Neural cell (in vitro differentiated cells): ENCODE results near the gene PCP4. TPM values are rescaled to one million over a fixed set of nuclear protein-coding genes. Genes with fewer than 3 reads are reported as not detected.

ENCODE experiments used
- H2AFZ ChIP-seq: fragments of 200-600, 300-800 bp; sonication (generic), shearing (Covaris generic); 2 replicates; pipeline ENCODE4 v1.6.0; 2014; ENCODE audit warnings: low read depth, mild to moderate bottlenecking, antibody characterized with exemption, low read length, moderate library complexity
- H3F3A ChIP-seq: fragments of 200-600 bp; shearing (Covaris generic); 2 replicates; pipeline ENCODE4 v1.6.1; 2016; ENCODE audit warnings: mild to moderate bottlenecking, moderate library complexity, mixed read lengths, antibody characterized with exemption, low read length; ENCODE audit not compliant: insufficient read depth, poor library complexity, severe bottlenecking
- H3K27ac ChIP-seq: fragments of 200-600, 300-800 bp; sonication (generic), shearing (Covaris generic); 2 replicates; pipeline ENCODE4 v1.5.1; 2014; ENCODE audit warnings: mild to moderate bottlenecking, low read length, moderate library complexity
- H3K27me3 ChIP-seq: fragments of 300-800, 200-600 bp; sonication (generic), shearing (Covaris generic); 2 replicates; pipeline ENCODE4 v1.6.0; 2014; ENCODE audit warnings: mild to moderate bottlenecking, low read depth, low read length, moderate library complexity; ENCODE audit not compliant: insufficient read depth
- H3K36me3 ChIP-seq: fragments of 300-800, 200-600 bp; sonication (generic), shearing (Covaris generic); 2 replicates; pipeline ENCODE4 v1.5.1; 2014; ENCODE audit warnings: mild to moderate bottlenecking, antibody characterized with exemption, low read length, moderate library complexity; ENCODE audit not compliant: insufficient read depth
- H3K4me2 ChIP-seq: fragments of 300-800, 200-600 bp; sonication (generic), shearing (Covaris generic); 2 replicates; pipeline ENCODE4 v1.6.0; 2014; ENCODE audit warnings: mild to moderate bottlenecking, low read length
- H3K4me3 ChIP-seq: fragments of 300-800, 200-600 bp; sonication (generic), shearing (Covaris generic); 2 replicates; pipeline ENCODE4 v1.5.1; 2014; ENCODE audit warnings: mild to moderate bottlenecking, low read length, moderate library complexity
- H3K79me2 ChIP-seq: fragments of 200-600 bp; shearing (Covaris generic); replicated peaks from 2 replicates; pipeline ENCODE4 v1.6.0; 2014; ENCODE audit warnings: mild to moderate bottlenecking, low read length, moderate library complexity; ENCODE audit not compliant: insufficient read depth
- H3K9ac ChIP-seq: fragments of 300-800, 200-600 bp; sonication (generic), shearing (Covaris generic); 2 replicates; pipeline ENCODE4 v1.6.1; 2016; ENCODE audit warnings: mild to moderate bottlenecking, low read length, mixed read lengths
- H3K9me2 ChIP-seq: fragments of 200-600 bp; shearing (Covaris generic); 2 replicates; pipeline ENCODE4 v1.6.1; 2016; ENCODE audit warnings: mild to moderate bottlenecking, low read length, mixed read lengths; ENCODE audit not compliant: insufficient read depth
- H3K9me3 ChIP-seq: fragments of 200-600, 300-800 bp; sonication (generic), shearing (Covaris generic); 2 replicates; pipeline ENCODE4 v1.6.1; 2016; ENCODE audit warnings: mild to moderate bottlenecking, mixed run types, low read length, moderate library complexity, mixed read lengths
- H4K20me1 ChIP-seq: fragments of 200-600 bp; shearing (Covaris generic); 2 replicates; pipeline ENCODE4 v1.6.1; 2016; ENCODE audit warnings: mild to moderate bottlenecking, mixed run types; ENCODE audit not compliant: insufficient read depth
- EP300 ChIP-seq: fragments of 450-650 bp; conservative IDR thresholded peaks from 2 replicates; pipeline ENCODE4 v1.6.1; 2014; ENCODE audit warnings: antibody characterized with exemption, mild to moderate bottlenecking, moderate library complexity; ENCODE audit not compliant: poor library complexity, severe bottlenecking
- EZH2 ChIP-seq: fragments of 200-600, 300-800 bp; shearing (Covaris generic), sonication (generic); IDR thresholded peaks from 2 replicates; pipeline ENCODE4 v1.6.1; 2014; ENCODE audit warnings: antibody characterized with exemption, low read length, borderline replicate concordance, mild to moderate bottlenecking; ENCODE audit not compliant: insufficient read depth, poor library complexity, severe bottlenecking
- MXI1 ChIP-seq: fragments of 450-650 bp; conservative IDR thresholded peaks from 2 replicates; pipeline ENCODE4 v1.6.1; 2014; ENCODE audit warnings: antibody characterized with exemption, mild to moderate bottlenecking; ENCODE audit not compliant: poor library complexity, severe bottlenecking
- POLR2AphosphoS5 ChIP-seq: IDR thresholded peaks from 2 replicates; pipeline ENCODE4 v1.6.1; 2012
- RAD21 ChIP-seq: fragments of 450-650 bp; conservative IDR thresholded peaks from 2 replicates; pipeline ENCODE4 v1.6.1; 2014; ENCODE audit warnings: antibody characterized with exemption, mild to moderate bottlenecking, moderate library complexity
- SMC3 ChIP-seq: fragments of 450-650 bp; conservative IDR thresholded peaks from 2 replicates; pipeline ENCODE4 v1.6.1; 2014; ENCODE audit warnings: antibody characterized with exemption, mild to moderate bottlenecking, moderate library complexity; ENCODE audit not compliant: poor library complexity
- TAF1 ChIP-seq: IDR thresholded peaks from 2 replicates; pipeline ENCODE4 v1.6.1; 2012; ENCODE audit warnings: low read depth
- polyA plus RNA-seq: library from polyadenylated mRNA; depleted of rRNA; stranded (reverse); fragments of >200 nt; gene quantifications from 2 replicates; pipeline ENCODE4 v1.2.3, GENCODE V29; 2014
- TF ChIP-seq, protein P1 (sequence below): fragments of 450-650 bp; IDR thresholded peaks from 2 replicates; pipeline ENCODE4 v1.5.1; 2014; ENCODE audit warnings: antibody characterized with exemption, mild to moderate bottlenecking, moderate library complexity; ENCODE audit not compliant: poor library complexity, severe bottlenecking
- TF ChIP-seq, protein P2 (sequence below): IDR thresholded peaks from 2 replicates; pipeline ENCODE4 v1.6.1; 2012; ENCODE audit warnings: borderline replicate concordance

The PCP4 gene
- polyA plus RNA-seq, 1 donor from 2014 or later: 10.1 TPM

DNA sequence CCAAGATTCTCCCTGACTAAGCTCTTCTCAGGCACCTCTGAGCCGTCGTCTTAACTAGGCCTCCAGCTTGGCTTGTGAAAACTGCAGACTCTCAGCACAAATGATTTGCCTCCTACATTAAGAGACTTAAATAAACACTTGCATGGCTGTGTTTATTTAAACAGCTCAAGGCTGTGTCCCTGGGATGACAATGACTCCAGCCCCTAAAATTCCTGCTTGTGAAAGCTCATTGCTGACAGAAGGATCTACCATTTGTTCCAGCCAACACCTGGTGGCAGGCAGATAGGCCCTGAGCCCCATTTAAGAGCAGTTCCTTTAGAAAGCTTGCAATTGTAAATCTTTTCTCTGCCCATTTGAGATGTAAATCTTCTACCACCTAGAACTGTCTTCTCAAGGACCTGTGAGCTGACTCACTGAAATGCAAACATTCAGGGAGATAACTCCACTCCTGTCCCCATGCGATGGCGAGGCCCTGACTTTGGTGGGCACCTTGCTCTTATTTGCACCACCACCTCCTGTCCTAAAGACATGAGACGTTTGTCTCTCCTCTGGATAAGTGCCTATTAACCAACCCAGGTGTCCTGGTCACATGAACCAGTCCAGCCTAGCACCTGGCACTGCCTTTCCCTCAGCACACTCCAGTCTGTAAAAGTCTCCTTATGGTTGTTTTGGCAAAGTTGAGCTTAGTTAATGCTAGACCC is 15.1 kb upstream of the PCP4 start:
- no peak overlapping the region for H3K4me3 ChIP-seq
- TF ChIP-seq POLR2AphosphoS5 (no peak), MXI1 (no peak), EP300 (no peak), RAD21 (no peak), EZH2 (no peak), TAF1 (no peak)
- TF ChIP-seq, protein P1, sequence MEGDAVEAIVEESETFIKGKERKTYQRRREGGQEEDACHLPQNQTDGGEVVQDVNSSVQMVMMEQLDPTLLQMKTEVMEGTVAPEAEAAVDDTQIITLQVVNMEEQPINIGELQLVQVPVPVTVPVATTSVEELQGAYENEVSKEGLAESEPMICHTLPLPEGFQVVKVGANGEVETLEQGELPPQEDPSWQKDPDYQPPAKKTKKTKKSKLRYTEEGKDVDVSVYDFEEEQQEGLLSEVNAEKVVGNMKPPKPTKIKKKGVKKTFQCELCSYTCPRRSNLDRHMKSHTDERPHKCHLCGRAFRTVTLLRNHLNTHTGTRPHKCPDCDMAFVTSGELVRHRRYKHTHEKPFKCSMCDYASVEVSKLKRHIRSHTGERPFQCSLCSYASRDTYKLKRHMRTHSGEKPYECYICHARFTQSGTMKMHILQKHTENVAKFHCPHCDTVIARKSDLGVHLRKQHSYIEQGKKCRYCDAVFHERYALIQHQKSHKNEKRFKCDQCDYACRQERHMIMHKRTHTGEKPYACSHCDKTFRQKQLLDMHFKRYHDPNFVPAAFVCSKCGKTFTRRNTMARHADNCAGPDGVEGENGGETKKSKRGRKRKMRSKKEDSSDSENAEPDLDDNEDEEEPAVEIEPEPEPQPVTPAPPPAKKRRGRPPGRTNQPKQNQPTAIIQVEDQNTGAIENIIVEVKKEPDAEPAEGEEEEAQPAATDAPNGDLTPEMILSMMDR: no peak
- TF ChIP-seq, protein P2, sequence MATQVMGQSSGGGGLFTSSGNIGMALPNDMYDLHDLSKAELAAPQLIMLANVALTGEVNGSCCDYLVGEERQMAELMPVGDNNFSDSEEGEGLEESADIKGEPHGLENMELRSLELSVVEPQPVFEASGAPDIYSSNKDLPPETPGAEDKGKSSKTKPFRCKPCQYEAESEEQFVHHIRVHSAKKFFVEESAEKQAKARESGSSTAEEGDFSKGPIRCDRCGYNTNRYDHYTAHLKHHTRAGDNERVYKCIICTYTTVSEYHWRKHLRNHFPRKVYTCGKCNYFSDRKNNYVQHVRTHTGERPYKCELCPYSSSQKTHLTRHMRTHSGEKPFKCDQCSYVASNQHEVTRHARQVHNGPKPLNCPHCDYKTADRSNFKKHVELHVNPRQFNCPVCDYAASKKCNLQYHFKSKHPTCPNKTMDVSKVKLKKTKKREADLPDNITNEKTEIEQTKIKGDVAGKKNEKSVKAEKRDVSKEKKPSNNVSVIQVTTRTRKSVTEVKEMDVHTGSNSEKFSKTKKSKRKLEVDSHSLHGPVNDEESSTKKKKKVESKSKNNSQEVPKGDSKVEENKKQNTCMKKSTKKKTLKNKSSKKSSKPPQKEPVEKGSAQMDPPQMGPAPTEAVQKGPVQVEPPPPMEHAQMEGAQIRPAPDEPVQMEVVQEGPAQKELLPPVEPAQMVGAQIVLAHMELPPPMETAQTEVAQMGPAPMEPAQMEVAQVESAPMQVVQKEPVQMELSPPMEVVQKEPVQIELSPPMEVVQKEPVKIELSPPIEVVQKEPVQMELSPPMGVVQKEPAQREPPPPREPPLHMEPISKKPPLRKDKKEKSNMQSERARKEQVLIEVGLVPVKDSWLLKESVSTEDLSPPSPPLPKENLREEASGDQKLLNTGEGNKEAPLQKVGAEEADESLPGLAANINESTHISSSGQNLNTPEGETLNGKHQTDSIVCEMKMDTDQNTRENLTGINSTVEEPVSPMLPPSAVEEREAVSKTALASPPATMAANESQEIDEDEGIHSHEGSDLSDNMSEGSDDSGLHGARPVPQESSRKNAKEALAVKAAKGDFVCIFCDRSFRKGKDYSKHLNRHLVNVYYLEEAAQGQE: no peak

DNA sequence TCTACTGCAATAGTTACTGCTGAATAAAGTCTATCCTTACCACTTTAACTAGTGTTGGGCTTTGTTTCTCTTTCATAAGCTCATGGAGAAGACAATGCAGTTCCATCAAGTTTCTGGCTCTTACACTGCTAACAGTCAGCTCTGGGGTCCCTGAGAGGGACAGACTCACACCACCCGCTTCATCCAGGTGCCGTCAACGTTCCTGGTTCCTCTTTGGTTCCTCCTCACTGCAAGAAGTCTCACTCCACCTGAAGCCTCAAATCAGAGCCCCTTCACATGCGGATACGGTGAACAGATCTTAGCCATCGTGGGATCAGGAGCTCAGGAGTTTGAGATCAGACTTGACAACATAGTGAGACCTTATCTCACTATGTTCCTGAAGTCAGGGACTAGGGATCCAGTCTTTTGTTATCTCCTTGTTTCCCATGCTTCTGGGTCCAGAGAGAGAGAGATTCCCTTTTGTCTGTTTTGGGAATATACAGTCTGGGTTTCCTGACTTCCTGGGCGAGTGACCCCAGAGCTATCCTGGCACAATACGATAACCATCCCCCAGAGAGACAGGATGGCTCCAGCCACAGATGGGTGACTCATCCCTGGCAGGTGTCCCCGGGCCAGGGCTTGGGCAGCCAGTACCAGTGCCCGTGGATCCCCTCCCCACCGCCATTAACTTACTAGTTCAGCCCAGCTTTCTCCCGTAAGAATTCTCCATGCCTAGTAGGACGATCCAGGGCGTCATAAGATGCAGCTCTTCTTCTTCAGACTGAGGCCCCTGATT is 14.3 kb upstream of the PCP4 start:
- Histone ChIP-seq H3F3A (no peaks in the 10 kb centered on the region), H3K79me2 (no peaks in the 10 kb centered on the region), H3K9ac (no peak overlapping the region), H4K20me1 (no peaks in the 10 kb centered on the region), H3K36me3 (no peaks in the 10 kb centered on the region), H3K4me3 (no peak overlapping the region), H3K4me2 (no peak overlapping the region), H3K9me2 (no peaks in the 10 kb centered on the region), H3K9me3 (no peaks in the 10 kb centered on the region), H2AFZ (no peak overlapping the region), H3K27me3 (no peaks in the 10 kb centered on the region), H3K27ac (no peak overlapping the region)
- TF ChIP-seq TAF1 (no peak), MXI1 (no peak), RAD21 (no peak), EP300 (no peak), POLR2AphosphoS5 (no peak), SMC3 (no peak), EZH2 (no peak)
- TF ChIP-seq, protein P1: no peak
- TF ChIP-seq, protein P2: no peak

More for the DNA sequence above, 15.1 kb upstream of the PCP4 start:
- H3K4me2 ChIP-seq: no peak overlapping the region
- no peaks in the 10 kb centered on the region for H4K20me1 ChIP-seq
- no peaks in the 10 kb centered on the region for H3K36me3 ChIP-seq
- H3K9me3 ChIP-seq: no peaks in the 10 kb centered on the region
- H3K9ac ChIP-seq: no peak overlapping the region
- H3K9me2 ChIP-seq: no peaks in the 10 kb centered on the region
- H3F3A ChIP-seq: no peaks in the 10 kb centered on the region
- H3K27me3 ChIP-seq: no peaks in the 10 kb centered on the region
- H2AFZ ChIP-seq: no peak overlapping the region
- no peak overlapping the region for H3K27ac ChIP-seq
- H3K79me2 ChIP-seq: no peaks in the 10 kb centered on the region
